GM23248 (cell line): ENCODE results near the gene ARHGEF1.

Experiments
- EZH2 ChIP-seq: fragments of 200-600 bp; sonication (generic); IDR thresholded peaks from 2 replicates; pipeline ENCODE4 v1.6.1; 2018; ENCODE audit warnings: antibody characterized with exemption, mild to moderate bottlenecking; ENCODE audit not compliant: insufficient read depth, poor library complexity, severe bottlenecking
- EZH2phosphoT487 ChIP-seq: fragments of 200-600 bp; sonication (generic); IDR thresholded peaks from 2 replicates; pipeline ENCODE4 v1.6.1; 2018; ENCODE audit warnings: antibody characterized with exemption, moderate library complexity, mild to moderate bottlenecking, low read depth; ENCODE audit not compliant: insufficient read depth

DNA sequence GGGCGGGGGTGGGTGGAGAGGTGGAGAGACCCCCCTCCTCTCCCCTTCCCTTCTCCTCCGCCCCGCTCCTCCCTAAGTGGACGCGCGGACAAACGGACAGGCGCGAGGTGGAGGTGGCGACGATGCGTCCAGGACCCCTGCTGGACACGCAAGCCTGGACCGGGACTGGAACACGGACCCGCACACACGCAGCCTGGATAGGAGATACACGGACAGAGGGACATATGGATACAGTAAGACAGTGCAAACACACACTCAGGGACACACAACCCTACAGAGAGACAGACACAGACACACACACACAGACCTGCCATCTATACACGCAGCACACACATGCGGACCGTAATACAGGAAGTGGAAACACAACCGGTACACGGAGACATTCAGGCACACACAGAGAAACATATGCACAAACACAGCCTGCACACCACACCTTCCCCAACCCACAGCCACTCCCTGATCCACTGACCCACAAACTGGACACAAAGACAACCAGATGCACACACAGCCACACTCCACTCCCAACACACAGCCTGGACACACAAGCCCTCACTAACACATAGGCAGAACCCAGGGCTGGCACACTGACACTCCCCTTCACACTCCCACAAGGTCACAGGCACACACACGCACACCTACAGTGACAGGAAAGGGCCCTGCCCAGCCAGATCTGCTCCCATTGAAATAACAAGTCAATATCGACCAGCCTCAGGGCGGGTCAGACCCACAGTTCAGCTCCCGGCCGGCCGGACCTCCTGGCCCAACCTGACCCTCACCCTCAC is 46.0 kb downstream of the ARHGEF1 start:
- TF ChIP-seq EZH2 (no peak), EZH2phosphoT487 (no peak)
